GM21447 (cell line): ENCODE measurements around the gene DDX31.
"Not testable (repeated sequence)": the region's sequence is repeated elsewhere in the genome, so short reads cannot be mapped to it uniquely, and the experiment has no call there.

Experiments
- ATAC-seq: cut with Tn5 transposase; IDR thresholded peaks from one replicate; pipeline ENCODE4 v1.9.1; 2021; ENCODE audit not compliant: unreplicated experiment

The DDX31 gene

DNA sequence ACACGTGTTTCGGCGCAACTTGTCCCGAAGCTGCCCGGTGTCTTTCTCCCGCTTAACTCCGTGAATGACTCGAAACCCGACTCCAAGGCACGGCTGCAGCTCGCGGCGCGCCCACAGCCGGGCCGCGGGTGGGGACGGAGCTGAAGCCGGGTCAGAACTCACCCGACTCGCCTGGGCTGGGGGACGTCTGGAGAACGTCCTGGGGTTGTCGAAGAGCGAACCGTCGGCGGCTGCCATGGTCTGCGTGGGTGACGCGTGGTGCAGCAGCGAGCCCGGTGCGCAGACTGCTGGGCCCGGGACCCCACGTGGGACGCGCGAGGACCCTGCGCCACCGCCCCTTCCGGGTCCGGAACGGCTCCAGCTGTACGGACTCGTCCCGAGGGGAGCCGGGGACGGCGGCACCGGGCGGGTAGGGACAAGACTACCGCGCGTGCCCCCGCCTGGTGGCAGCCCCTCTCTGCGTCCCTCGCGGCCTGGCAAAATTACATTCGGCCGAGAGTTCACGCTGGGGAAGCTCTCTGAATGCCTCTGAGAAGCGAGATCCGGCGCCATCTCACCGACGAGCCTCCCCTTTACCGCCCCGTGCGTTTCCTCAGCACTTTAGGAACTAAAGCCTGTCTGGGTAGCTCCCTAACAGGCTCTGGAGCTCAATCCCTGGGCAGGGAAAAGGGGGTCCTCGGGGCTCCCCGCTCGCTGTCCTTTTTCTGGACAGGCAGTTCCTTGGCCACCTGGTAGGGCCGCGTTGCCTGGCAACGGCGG lies at the start of gene DDX31:
Gene DDX31 (minus strand): TSS at position 286 of the 759 bp plus-strand sequence. CDS start 49 bp downstream, at position 237.
- ATAC-seq: peak; percentile 62

DNA sequence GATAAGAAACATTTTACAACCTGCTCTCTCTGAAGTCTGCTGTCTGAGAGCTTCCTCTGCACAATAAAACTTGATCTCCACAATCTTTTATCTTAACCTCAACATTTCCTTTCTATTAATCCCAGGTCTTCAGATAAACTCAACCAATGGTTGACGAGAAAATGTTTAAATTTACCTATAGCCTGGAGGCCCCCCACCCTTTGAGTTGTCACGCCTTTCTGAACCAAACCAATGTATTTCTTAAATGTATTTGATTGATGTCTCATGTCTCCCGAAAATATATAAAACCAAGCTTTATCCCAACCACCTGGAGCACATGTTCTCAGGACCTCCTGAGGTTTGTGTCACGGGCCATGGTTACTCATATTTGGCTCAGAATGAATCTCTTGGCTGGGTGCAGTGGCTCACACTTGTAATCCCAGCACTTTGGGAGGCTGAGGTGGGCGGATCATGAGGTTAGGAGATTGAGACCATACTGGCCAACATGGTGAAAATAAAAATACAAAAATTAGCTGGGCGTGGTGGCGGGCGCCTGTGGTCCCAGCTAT lies 48.7 kb upstream of the DDX31 start:
- not testable (repeated sequence) for ATAC-seq

DNA sequence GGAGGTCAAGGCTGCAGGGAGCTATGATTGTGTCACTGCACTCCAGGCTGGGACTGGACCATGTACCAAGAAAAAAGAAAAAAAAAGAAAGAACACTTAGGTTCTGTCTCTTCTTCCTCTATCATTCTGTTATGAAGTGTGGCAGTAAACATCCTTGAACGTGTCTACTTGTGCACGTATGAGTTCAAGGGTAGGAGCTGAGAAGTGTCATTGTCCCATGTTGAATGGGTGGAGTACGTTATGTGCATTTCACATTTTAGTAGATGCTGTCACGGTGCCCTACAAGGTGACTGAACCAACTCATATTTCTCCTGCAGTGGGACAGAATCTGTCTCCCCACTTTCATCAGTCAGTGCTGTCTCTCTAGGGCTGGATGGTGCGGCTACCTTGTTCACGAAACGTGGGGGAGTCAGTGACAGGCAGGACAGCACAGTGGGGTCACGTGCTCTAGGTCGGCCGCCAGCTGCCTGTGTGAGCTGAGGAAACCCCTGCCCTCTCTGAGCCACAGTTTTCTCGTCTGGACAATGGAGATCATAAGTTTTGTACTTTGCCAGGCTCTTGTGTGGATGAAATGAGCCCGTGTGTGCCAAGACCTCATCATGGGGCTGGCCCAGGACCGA lies 47.7 kb upstream of the DDX31 start:
- ATAC-seq: no peak

DNA sequence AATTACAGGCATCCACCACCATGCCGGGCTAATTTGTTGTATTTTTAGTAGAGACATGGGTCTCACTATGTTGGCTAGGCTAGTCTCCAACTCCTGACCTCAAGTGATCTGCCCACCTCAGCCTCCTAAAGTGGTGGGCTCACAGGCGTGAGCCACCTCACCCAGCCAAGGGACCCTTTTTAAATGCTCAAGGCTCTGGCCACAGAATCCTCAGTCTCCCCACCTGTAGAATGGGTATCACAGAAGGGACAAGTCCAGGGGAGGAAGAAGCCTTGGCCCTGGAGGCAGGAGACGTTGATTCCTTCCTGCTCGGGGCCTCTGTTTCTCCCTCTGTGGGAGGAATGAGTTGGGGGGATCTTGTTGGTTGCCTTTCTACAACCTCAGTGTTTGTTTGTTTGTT lies 46.2 kb upstream of the DDX31 start:
- ATAC-seq: no peak

DNA sequence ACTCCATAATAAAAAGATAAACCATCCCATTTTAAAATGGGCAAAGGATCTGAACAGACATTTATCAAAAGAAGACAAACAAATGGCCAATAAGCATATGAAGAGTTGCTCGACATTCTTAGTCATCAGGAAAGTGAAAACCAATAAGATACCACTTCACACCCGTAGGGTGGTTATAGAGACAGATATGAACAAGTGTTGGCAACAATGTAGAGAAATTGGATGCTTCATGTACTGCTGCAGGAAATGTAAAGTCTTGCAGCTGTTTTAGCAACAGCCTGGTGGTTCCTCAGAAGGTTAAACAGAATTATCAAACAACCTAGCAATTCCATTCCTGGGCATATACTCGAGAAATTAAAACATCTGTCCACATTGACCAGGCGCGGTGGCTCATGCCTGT lies 43.0 kb upstream of the DDX31 start:
- ATAC-seq: no peak

DNA sequence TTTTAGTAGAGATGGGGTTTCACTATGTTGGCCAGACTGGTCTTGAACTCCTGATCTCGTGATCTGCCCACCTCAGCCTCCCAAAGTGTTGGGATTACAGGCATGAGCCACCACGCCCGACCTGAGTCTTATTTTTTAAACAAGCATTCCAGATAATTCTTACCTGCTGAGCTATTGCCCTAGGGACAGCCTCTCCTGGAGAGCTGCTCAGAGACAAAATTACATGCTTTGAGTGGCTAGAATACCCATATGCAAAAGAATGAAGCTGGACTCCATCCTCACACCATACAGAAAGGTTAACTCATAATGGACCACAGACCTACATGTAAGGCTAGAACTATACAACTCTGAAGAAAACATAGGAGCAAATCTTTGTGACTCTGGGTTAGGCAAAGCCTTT lies 42.1 kb upstream of the DDX31 start:
- no peak for ATAC-seq

DNA sequence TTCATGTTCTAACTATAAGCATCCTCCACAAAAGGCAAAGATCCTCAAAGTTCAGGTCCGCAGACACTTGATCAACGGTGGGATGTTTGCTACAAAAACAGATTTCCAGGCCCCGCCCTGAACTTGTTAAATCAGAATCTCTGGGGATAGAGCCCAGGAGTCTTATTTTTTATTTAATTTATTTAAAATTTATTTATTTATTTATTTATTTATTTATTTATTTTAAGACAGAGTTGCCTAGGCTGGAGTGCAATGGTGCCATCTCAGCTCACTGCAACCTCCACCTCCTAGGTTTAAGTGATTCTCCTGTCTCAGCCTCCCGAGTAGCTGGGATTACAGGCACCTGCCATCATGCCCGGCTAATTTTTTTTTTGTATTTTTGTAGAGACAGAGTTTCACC lies 41.4 kb upstream of the DDX31 start:
- ATAC-seq: not testable (repeated sequence)

DNA sequence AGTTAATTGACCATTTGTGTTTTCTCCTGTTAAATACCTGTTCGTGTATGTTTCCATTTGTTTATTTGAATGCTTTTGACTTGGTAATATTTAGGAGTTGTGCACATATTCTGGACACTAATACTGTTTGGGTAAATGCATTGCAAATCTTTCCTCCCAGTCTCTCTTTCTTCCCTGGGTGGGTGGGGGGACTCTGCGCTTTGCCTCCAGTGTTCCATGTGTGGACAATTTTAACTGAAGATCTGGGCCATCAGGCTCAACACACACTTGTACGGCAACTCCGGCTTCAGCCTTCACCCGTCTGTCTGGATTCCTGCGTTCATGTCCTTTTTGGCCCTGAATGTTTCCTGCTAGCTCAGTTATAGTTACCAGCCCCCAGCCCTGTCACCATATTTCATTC lies 40.5 kb upstream of the DDX31 start:
- ATAC-seq: no peak

DNA sequence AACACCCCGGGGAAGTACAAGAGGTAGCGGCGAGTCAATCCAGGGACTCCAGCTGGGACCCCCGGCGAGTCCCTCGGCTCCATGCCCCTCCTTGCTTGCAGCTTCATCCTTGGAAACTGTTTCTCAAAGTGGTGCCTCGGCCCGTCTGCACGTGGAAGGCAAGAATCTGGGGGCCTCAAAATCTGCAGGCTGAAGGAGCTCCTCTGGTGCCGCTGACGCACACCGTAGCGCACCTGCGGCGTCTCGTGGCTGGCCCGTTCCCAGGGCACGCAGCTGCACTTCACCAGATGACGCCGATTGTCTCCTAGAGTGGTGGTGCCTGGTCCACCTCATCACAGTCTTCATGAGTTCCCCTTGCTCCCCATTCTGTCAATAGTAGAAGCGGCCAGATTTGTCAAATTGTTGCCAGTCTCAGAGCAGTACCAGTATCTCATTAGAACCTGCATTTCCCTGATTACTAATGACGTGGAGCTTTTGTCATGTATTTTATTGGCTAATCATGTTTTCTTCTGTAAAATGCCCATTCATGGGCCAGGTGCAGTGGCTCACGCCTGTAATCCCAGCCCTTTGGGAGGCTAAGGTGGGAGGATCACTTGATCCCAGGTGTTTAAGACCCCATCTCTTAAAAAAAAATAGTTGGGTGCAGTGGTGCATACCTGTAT lies 39.1 kb upstream of the DDX31 start:
- no peak for ATAC-seq

DNA sequence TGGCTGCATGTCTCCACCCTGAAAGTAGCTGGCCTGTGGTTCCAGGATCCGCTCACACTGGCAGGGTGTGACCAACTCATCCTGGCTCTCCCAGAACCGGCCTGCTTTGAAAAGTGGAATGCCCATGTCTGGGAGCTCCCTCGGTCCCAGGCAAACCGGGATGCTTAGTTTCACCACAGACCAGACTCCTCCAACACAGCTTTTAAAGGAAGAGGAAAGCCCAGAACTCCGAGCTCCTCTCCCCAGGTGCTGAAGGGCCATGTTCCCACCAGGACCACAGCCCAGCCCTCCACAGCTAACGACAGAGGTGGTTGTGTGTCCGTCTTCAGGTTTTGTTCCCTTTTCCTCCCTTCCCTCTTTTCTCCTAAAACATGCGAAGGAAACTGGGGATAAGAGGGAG lies 38.5 kb upstream of the DDX31 start:
- no peak for ATAC-seq

DNA sequence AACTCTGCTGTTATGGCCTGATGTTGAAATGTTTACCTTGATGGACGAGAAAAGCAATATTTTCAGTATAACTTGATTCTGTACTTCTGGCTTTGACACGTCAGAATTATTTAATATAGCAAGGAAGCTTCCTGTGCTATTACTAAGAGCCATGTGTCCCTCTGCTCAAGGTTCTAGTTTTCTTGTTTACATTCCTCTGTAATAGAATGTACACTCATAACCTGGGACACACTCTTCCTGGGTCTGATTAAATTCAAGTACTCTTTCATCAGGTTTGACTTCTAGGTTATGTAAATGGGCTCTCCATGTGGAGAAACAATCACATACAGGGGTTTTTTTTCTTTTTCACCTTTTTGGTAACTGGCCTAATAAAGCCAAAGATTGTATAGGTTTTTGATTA lies 33.6 kb upstream of the DDX31 start:
- ATAC-seq: no peak

DNA sequence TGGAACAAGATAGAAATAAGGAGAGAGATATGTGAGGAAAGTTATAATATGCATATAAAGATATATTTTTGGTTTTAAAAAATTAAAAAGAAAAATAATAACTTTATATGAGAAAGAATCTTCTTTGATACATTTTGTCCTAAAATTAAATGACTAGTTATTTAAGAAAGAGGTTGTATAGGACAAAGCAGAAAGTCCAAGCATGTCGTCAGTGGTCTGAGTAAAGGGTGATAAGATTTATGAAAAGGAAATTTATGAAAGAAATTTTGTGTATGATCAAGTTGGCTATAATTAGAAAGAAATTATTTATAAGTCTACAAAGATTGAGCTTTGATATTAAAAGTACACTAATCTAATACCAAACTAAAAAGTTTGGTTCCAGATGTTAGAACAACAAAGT lies 32.5 kb upstream of the DDX31 start:
- ATAC-seq: no peak

DNA sequence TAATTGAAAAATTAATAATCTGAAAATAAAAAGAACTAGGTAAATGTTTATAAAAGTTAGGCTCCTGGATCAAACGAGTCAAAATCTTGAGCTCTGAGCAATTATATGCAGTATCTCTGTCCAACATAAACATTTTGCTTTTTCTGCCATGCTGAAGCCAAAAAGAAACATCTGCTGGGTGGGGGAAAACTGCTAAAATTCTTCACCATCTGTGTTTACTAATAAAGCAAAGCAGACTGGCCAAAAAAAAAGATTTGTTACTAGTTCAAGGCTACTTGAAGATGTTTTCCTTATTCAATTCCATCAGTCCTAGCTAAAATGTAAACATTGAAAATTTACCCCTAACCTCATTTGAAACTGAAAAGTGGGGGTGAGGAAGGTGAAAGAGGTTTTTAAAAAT lies 30.2 kb upstream of the DDX31 start:
- no peak for ATAC-seq

DNA sequence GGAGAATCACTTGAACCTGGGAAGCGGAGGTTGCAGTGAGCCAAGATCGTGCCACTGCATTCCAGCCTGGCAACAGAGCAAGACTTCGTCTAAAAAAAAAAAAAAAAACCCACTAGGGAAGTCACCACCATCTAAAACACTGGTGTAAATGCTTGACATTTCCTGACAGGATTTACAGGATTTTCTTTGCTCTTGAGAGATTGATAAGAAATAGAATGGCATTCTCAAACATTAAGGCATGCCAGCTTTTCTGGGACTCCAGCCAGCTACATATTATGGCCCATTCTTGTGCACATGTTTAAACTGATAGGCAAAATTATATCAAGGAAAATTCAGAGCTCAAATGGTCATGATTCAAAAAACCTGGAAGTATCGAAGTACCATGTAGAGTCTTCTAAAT lies 29.2 kb upstream of the DDX31 start:
- no peak for ATAC-seq

DNA sequence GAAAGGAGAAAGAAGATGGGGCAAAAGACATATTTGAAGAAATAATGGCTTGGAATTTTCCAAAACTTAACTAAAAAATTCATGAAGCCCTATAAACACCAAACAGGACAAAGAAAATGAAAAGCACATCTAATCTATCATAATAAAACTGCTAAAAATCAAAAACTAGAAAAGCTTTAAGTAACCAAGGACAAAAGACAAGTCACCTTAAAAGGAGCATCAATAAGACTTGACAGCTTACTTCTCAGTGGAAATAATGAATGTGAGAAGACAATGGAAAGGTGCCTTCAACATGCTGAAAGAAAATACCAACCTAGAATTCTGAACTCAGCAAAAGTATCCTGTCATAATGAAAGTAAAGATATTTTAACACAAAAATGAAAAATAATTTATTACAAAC lies 27.4 kb upstream of the DDX31 start:
- ATAC-seq: no peak

DNA sequence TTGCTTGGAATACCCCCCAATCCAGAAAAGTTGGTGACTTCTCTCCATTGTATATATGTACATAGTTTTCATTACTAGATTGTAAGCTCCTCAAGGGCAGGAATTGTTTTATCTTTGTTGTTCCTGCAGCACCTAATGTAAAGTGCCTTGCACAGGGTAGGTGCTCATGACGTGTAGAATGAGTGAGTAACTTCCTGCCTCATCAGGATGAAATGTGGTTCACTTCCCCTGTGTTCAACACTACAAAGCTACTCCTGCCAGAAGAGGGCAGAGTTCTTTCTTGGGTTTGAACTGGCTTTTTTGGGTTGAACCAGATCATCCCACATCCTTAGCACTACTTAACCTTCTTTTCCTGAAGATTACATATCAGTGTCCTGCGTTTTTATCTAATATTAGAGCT lies 24.4 kb upstream of the DDX31 start:
- no peak for ATAC-seq

DNA sequence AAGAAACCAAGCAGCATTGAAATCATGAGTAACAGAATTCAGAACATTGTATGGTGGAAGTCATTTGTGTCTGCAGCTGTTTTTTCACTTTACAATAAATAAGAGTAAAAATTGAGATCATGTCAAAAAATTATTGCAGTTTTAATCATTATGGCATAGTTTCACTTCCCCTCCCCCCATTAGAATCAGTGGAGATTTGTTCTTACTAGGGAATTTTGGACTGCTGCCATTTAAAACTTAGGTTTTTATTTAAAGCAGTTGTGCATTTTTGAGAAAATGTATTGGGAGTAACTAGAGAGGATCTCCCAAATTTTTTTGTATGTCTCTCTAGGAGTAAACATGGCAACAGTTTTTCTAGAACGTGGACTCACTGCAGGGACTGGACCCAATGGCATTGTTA lies 20.9 kb upstream of the DDX31 start:
- no peak for ATAC-seq

DNA sequence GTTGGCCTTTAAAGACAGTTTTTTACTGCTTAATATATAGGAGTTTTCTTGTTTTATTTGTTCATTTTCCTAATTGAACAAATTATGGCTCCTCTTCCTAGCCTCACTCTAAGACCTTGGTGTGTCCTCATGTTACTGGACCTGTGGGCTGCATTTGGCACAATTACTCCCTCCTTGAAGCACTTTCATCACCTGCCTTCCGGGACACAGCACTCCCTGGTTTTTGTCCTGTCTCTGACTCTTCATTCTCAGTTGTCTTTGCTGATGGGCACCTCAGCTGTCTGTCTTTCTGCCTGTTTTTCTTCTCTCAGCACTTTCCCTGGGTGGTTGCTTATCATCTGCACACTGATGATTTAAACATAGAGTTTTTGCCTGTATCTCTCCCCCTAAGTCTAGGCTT lies 14.1 kb upstream of the DDX31 start:
- ATAC-seq: no peak

DNA sequence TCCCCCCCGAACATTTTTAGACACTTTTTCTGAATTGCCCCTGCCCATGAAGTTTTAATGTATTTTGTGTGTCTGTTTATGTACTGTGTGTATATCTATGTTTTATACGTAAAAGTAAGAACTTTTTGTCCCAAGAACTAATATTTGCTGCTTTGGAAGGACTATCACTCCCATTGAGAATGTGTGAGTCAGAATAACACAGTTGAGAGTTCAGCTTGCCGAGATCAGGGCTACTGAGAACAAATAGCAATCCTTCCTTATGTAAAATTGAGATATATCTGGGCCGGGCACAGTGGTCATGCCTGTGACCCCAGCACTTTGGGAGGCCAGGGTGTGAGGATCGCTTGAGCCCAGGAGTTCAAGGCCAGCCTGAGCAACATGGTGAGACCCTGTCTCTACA lies 11.8 kb upstream of the DDX31 start:
- ATAC-seq: no peak

DNA sequence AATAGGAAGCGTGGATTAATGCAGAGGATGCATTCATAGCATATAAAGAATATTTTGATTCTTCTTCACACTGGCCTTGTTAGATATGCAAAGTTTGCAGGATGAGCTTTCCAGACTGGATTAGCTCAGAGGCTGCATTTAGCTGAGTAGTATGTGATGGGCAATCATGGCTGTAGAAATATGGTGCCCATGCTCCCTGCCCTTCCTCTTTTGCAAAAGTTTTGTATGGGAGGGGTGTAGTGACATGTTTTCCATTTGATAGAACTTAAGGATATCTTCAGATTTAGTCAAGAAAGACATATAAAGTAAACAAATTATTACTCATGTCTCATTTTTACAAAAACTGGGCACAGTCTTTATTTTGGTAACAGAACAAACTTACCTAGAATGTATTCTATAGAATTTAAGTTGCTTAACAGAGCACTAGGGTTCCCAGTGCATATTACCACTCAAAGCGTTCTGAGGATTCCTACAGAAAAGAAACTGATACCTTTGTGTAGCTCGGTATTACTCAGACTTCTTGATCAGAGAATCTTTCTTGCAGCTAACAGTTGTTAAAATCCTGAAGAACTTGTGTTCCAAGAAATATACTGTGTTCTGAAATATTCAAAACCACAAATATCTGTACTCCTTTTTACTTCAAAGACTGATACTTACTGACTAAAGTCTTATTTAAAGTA lies 10.3 kb upstream of the DDX31 start:
- ATAC-seq: no peak

DNA sequence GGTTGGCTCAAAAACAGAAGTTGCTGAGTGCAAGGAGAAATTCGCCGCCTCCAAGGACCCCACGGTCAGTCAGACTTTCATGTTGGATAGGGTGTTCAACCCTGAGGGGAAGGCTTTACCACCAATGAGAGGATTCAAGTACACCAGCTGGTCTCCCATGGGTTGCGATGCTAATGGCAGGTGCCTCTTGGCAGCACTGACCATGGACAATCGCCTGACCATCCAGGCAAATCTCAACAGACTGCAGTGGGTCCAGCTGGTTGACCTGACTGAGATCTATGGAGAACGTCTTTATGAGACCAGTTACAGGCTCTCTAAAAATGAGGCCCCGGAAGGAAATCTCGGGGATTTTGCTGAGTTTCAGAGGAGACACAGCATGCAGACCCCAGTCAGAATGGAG lies 8.2 kb upstream of the DDX31 start:
- no peak for ATAC-seq

DNA sequence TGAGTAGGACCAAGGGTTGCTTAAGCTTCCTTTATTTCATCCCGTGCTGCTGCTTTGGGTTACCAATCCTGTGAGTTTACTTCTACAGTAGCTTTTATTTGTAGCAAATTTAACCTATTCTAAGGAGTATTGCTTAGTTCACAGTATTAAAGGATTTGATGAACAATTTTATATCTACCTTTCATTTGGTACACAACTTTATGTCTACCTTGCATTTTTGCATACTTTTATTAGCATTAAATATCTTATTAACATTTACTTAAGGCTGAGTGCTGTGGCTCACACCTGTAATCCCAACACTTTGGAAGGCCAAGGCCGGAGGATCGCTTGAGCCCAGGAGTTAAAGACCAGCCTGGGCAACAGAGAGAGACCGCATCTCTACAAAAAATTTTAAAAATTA lies 4.7 kb upstream of the DDX31 start:
- no peak for ATAC-seq
